Upper lobe of left lung (tissue), 6 donors: ENCODE results near the gene MAN1A2. TPM values are rescaled to one million over a fixed set of nuclear protein-coding genes. Genes with fewer than 3 reads are reported as not detected.

Experiments
- ATAC-seq, 2 donors: fragments of 200-7000 bp; cut with Tn5 transposase; one replicate each; pipeline ENCODE4 v1.9.1; 2022; ENCODE audit warnings: mild to moderate bottlenecking in 2 of 2, moderate library complexity in 2 of 2; ENCODE audit not compliant: low FRiP score in 2 of 2
- DNase-seq, 2 donors: peaks; one replicate each; pipeline ENCODE4 v3.0.0-alpha.2; 2019 to 2020
- H3K27ac ChIP-seq, 4 donors: fragments of 200-600 bp; sonication (generic); one replicate each; pipeline ENCODE4 v1.5.1; 2016 to 2019
- H3K27me3 ChIP-seq, 4 donors: fragments of 200-600 bp; sonication (generic); one replicate each; pipeline ENCODE4 v1.5.1; 2017 to 2019
- H3K36me3 ChIP-seq, 4 donors: fragments of 200-600 bp; sonication (generic); one replicate each; pipeline ENCODE4 v1.5.1; 2016 to 2019
- H3K4me1 ChIP-seq, 4 donors: fragments of 200-600 bp; sonication (generic); one replicate each; pipeline ENCODE4 v1.5.1; 2018 to 2019
- H3K4me3 ChIP-seq, 4 donors: fragments of 200-600 bp; sonication (generic); one replicate each; pipeline ENCODE4 v1.5.1; 2017 to 2019; ENCODE audit warnings: mild to moderate bottlenecking in 2 of 4, moderate library complexity in 1 of 4
- H3K9me3 ChIP-seq, 4 donors: fragments of 200-600 bp; sonication (generic); one replicate each; pipeline ENCODE4 v1.5.1; 2018 to 2019
- CTCF ChIP-seq, 6 experiments: fragments of 450-650 bp in 4 of 6; fragments of 200-600 bp in 2 of 6; sonication (generic) in 2 of 6; IDR thresholded peaks; one replicate each; pipeline ENCODE4 v1.5.1; 2016 to 2019; ENCODE audit warnings: antibody characterized with exemption in 6 of 6
- EP300 ChIP-seq, 4 donors: sonication (generic); formaldehyde crosslinking; IDR thresholded peaks; one replicate each; pipeline ENCODE4 v1.5.1; 2017; ENCODE audit warnings: antibody characterized with exemption in 4 of 4, control low read depth in 2 of 4
- POLR2A ChIP-seq, 4 donors: fragments of 450-650 bp; IDR thresholded peaks; one replicate each; pipeline ENCODE4 v1.5.1; 2016 to 2017; ENCODE audit warnings: antibody characterized with exemption in 4 of 4, mild to moderate bottlenecking in 2 of 4
- POLR2AphosphoS5 ChIP-seq, 2 donors: sonication (generic); formaldehyde crosslinking; IDR thresholded peaks; one replicate each; pipeline ENCODE4 v1.5.1; 2017; ENCODE audit warnings: antibody characterized with exemption in 2 of 2
- WGBS, 2 donors: methylation state at CpG; one replicate each; pipeline ENCODE4 v1.1.5; 2017 to 2018; 5-methylcytosine and 5-hydroxymethylcytosine counted together
- total RNA-seq, 6 donors: library from RNA; depleted of rRNA in 4 of 6; stranded (reverse); fragments of >200 nt in 4 of 6; gene quantifications; one replicate each; pipeline versions ENCODE4 v1.1.0 to v1.2.1, GENCODE V29; 2016 to 2021
- donor health status: DM: no; HTN: no; CAD: no; lungs with moderate emphysema.
- donor health status: DM: no; HTN: yes; CAD: no; lungs with severe emphysema.

MAN1A2 gene
- total RNA-seq, 6 donors from 2014 or later: 25.5 to 45.2 (median 33.3) TPM

- 51 to 70% methylated on average over 4 of the region's 4 CpGs for WGBS, 2 donors
- no peak for DNase-seq
Measured at GRCh38 chr1:117544509-117545109, 177.4 kb downstream of the MAN1A2 start.

GRCh38 chr1:117546467-117546866 lies 179.2 kb downstream of the MAN1A2 start:
- ATAC-seq: no peak
- Histone ChIP-seq H3K36me3 (no peaks in the 10 kb centered on the region), H3K4me1 (peaks cover 0 to 1% (median 0%) of the 10 kb centered on the region in 4 donors), H3K4me3 (no peak overlapping the region), H3K9me3 (no peaks in the 10 kb centered on the region), H3K27me3 (no peaks in the 10 kb centered on the region), H3K27ac (no peak overlapping the region)
- no peak for TF ChIP-seq POLR2A (IDR thresholded peaks at IDR 0.05)
- TF ChIP-seq EP300 (IDR thresholded peaks at IDR 0.05): no peak
- TF ChIP-seq CTCF (IDR thresholded peaks at IDR 0.05): no peak
- no peak for TF ChIP-seq POLR2AphosphoS5 (IDR thresholded peaks at IDR 0.05)
- DNase-seq: no peak
- WGBS, 2 donors: 86 to 94% methylated on average over 2 of the region's 2 CpGs

More at GRCh38 chr1:117544509-117545109, 177.4 kb downstream of the MAN1A2 start:
- TF ChIP-seq CTCF (IDR thresholded peaks at IDR 0.05): no peak
- TF ChIP-seq POLR2AphosphoS5 (IDR thresholded peaks at IDR 0.05): no peak
- TF ChIP-seq EP300 (IDR thresholded peaks at IDR 0.05): no peak
- no peak for TF ChIP-seq POLR2A (IDR thresholded peaks at IDR 0.05)
- H3K27me3 ChIP-seq: no peaks in the 10 kb centered on the region
- H3K27ac ChIP-seq: no peak overlapping the region
- H3K9me3 ChIP-seq: no peaks in the 10 kb centered on the region
- H3K36me3 ChIP-seq: no peaks in the 10 kb centered on the region
- H3K4me1 ChIP-seq: peaks cover 0 to 8% (median 0%) of the 10 kb centered on the region in 4 donors
- H3K4me3 ChIP-seq: no peak overlapping the region
- ATAC-seq: no peak

- no peak for DNase-seq
- Histone ChIP-seq H3K27me3 (no peaks in the 10 kb centered on the region), H3K4me3 (no peak overlapping the region), H3K36me3 (no peaks in the 10 kb centered on the region), H3K4me1 (no peaks in the 10 kb centered on the region), H3K9me3 (no peaks in the 10 kb centered on the region), H3K27ac (no peak overlapping the region)
- TF ChIP-seq EP300 (IDR thresholded peaks at IDR 0.05) (no peak), POLR2A (IDR thresholded peaks at IDR 0.05) (no peak), CTCF (IDR thresholded peaks at IDR 0.05) (no peak), POLR2AphosphoS5 (IDR thresholded peaks at IDR 0.05) (no peak)
- no peak for ATAC-seq
Measured at GRCh38 chr1:117553471-117553870, 186.2 kb downstream of the MAN1A2 start.

GRCh38 chr1:117555806-117556205 lies 188.6 kb downstream of the MAN1A2 start:
- Histone ChIP-seq H3K4me1 (no peaks in the 10 kb centered on the region), H3K27ac (no peak overlapping the region), H3K36me3 (no peaks in the 10 kb centered on the region), H3K4me3 (no peak overlapping the region), H3K27me3 (no peaks in the 10 kb centered on the region), H3K9me3 (no peaks in the 10 kb centered on the region)
- ATAC-seq (no peak), DNase-seq (no peak)
- TF ChIP-seq POLR2AphosphoS5 (IDR thresholded peaks at IDR 0.05): no peak
- TF ChIP-seq CTCF (IDR thresholded peaks at IDR 0.05): no peak
- TF ChIP-seq EP300 (IDR thresholded peaks at IDR 0.05): no peak
- no peak for TF ChIP-seq POLR2A (IDR thresholded peaks at IDR 0.05)
- 66 to 67% methylated on average over 3 of the region's 3 CpGs for WGBS, 2 donors

- H3K27ac ChIP-seq: no peak overlapping the region
- no peaks in the 10 kb centered on the region for H3K27me3 ChIP-seq
- no peaks in the 10 kb centered on the region for H3K4me1 ChIP-seq
- no peak overlapping the region for H3K4me3 ChIP-seq
- H3K36me3 ChIP-seq: no peaks in the 10 kb centered on the region
- no peak for DNase-seq
- no peak for TF ChIP-seq CTCF (IDR thresholded peaks at IDR 0.05)
- TF ChIP-seq EP300 (IDR thresholded peaks at IDR 0.05): no peak
- no peak for TF ChIP-seq POLR2AphosphoS5 (IDR thresholded peaks at IDR 0.05)
- TF ChIP-seq POLR2A (IDR thresholded peaks at IDR 0.05): no peak
- ATAC-seq: no peak
- H3K9me3 ChIP-seq: no peaks in the 10 kb centered on the region
Measured at GRCh38 chr1:117556341-117556740, 189.1 kb downstream of the MAN1A2 start.
